GM13977 (cell line): Measurements from ENCODE around the gene C15orf39.

Source experiments
- DNase-seq: peaks from one replicate; pipeline ENCODE4 v3.0.0; 2012; ENCODE audit warnings: low spot score
- in situ Hi-C: fragments of 300-500 bp; cut with MboI; formaldehyde crosslinking; loops from one replicate; pipeline ENCODE4 v1.12.0; 2022; ENCODE audit warnings: low sequenced_read_pairs, low pct_unique_long_range_greater_than_20kb, mixed read lengths, inconsistent platforms; ENCODE audit not compliant: unreplicated experiment
- TF ChIP-seq, protein P1 (sequence below): IDR thresholded peaks from 2 replicates; pipeline ENCODE4 v1.5.1; 2012; ENCODE audit warnings: mild to moderate bottlenecking, control low read depth; ENCODE audit not compliant: insufficient read depth; ENCODE audit errors: extremely low read depth, missing control alignments

The C15orf39 gene

DNA sequence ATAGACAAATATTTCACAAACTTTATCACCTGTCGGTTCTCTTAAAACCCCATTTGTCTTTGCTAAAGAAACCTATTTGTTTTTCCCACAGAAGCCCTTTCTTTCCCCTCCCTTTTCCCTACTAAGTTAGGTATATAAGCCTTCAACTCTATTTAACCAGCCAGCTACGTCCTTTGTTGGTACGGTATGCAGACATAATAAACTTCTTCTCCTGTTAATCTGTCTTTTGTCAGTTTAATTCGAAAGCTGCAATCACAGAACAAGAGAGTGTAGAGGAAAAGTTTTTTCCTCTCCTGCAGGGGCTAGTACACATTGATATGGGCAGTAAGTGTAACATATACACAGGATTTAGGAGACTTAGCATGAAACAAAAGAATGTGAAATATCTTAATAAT, 21.9 kb upstream of the C15orf39 start:
- TF ChIP-seq, protein P1, sequence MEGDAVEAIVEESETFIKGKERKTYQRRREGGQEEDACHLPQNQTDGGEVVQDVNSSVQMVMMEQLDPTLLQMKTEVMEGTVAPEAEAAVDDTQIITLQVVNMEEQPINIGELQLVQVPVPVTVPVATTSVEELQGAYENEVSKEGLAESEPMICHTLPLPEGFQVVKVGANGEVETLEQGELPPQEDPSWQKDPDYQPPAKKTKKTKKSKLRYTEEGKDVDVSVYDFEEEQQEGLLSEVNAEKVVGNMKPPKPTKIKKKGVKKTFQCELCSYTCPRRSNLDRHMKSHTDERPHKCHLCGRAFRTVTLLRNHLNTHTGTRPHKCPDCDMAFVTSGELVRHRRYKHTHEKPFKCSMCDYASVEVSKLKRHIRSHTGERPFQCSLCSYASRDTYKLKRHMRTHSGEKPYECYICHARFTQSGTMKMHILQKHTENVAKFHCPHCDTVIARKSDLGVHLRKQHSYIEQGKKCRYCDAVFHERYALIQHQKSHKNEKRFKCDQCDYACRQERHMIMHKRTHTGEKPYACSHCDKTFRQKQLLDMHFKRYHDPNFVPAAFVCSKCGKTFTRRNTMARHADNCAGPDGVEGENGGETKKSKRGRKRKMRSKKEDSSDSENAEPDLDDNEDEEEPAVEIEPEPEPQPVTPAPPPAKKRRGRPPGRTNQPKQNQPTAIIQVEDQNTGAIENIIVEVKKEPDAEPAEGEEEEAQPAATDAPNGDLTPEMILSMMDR: no peak
- DNase-seq: no peak
- in situ Hi-C loops: no loop called here

DNA sequence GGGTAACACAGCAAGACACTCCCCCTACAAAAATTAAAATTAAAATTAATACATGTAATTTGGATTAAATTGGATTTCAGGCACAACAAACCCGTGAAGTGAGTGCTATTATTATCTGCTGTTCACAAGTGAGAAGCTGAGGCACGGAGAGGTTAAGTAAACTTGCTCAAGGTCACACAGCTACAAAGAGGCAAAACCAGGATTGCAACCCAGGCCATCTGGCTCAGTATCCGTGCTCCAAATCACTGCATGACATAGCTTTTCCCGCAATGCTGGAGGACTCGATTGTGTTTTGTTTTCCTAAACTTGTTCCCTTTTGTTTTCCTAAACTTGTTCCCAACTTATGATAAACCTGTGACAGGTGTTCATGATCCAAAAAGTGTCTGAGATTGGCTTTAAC, 19.9 kb upstream of the C15orf39 start:
- in situ Hi-C loops: no loop called here
- no peak for DNase-seq
- TF ChIP-seq, protein P1: no peak

DNA sequence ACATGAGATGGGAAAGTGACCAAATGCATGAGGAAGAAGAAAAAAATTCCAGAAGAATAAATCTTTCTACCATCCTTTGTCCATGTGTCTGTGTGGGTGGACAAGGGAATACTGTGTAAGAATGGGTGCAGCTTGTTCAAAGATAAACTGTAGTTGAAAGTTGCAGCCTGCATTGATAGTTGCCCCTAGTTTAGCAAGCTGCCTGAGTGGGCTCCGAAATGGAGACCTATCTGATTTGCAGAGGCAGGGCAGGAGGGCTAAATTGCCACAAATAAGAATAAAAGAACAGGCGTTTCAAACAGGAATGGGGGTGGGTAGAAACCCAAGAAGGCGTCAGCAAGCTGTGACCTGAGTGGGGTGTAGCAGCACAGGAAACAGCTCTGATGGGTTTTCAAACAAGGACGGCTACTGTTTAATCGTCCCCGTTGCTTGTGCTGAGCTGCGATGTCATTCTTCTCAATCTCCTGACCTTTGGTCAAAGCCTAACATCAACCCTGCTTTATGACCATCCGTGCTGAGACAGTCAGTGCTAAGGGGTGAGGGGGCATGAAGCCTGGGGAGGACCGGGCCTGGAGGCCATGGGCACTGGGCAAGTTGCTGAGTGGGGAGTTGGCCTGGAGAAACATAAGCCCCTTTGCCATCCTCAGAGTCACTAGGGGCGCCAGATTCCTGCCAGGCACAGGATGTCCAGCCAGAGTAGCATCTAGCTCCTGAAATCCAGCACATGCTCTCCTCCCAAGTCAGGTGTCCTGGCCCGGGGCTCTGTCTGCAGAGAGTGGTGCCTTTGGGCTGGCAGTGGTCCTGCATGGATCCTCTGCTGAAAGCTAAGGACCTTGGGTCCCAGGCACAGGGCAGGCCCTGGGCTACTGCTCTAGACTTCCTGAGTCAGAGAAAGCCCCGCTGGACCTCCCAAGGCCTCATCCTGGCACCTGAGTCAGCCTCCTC, 19.2 kb upstream of the C15orf39 start:
- in situ Hi-C loops: no loop called here
- no peak for DNase-seq
- TF ChIP-seq, protein P1: no peak

DNA sequence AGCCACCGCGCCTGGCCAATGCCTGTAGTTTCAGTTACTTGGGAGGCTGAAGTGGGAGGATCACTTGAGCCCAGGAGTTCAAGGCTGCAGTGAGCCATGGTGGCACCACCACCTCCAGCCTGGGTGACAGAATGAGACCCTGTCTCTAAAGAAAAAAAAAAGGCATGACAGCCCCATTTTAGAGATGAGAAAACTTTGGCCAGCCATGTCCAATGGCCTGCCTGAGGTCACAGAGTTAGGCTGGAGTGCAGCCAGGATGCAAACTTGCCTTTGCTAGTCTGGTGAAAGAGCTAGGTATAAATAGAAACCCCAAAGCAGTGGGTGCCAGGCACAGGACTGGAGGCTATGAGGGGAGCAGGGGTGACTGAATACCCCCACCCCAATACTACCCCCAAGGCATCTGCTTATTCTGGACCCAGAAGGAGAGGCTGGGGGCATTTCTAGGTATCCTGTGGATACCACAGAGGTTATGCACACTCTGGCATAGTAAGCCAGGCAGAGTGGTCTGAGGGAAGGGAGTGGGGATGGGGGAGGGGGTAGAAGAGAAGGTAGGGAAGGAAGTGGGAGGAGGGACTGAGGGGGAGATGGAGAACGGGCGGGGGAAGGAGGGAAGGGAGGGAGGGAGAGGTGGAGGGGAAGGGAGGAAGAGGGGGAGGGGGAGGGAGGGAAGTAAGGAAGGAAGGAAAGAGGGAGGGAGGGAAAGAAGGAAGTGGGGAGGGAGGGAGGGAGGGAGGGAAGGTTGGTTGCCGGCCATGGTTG, 16.2 kb upstream of the C15orf39 start:
- in situ Hi-C loops: no loop called here
- DNase-seq: no peak
- TF ChIP-seq, protein P1: no peak

DNA sequence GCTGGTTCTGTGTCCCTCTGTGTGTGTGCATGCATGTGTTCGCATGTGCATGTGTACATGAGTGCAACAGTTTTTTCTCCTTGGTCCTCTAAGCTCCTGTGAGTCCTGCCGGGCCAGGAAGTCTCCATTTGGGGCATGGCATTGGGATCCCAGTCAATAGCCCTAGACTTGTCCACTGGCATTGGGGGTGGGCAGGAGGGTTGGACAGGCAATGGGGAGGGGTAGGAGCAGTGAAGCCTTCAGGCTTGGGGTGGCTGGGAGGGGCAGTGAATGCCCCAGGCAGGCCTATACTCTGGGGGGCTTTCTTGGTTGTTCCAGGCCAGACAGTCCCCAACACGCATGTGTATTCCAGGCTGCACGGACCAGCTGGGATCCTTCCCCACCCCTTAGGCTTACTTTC, 15.6 kb upstream of the C15orf39 start:
- DNase-seq: no peak
- in situ Hi-C loops: no loop called here
- TF ChIP-seq, protein P1: no peak

DNA sequence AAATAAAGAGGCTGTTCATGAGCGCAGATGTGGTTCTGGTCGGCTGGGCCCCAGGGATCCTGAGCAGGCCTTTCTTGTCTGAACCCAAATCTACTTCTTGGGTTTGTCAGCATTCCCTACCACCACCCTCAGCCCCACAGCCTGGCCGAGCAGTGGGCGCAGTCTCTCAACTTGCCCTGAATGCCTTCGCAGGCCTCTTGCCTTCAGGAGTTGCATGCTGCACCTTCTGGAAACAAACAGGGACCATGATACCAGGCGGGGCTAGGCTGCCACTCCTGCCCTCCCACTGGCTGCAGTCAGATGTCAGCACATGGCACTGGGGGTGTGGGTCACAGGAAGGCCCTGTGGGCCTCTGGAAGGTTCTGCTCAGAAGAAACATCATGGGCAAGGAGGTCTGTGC, 13.2 kb upstream of the C15orf39 start:
- in situ Hi-C loops: no loop called here
- DNase-seq: no peak
- TF ChIP-seq, protein P1: no peak
